OCI-LY7 (cell line): ENCODE data around the gene SEMA5A. TPM values are rescaled to one million over a fixed set of nuclear protein-coding genes. Genes with fewer than 3 reads are reported as not detected.

Experiments
- BruUV-seq: library from RNA; stranded (reverse); fragments of 400-500 nt; replicated peaks from 2 replicates; lab custom pipeline; 2021; lab: Mats Ljungman, UMichigan
- CTCF ChIA-PET: fragments of 300-600 bp; sonication (Branson Sonifier 250); formaldehyde crosslinking; loops from one replicate; lab custom pipeline; 2022; ENCODE audit warnings: antibody characterized with exemption; ENCODE audit not compliant: unreplicated experiment; lab: Charles Lee
- POLR2A ChIA-PET: fragments of 300-600 bp; sonication (Branson Sonifier 250); formaldehyde crosslinking; loops from one replicate; lab custom pipeline; 2022; ENCODE audit warnings: antibody characterized with exemption; lab: Charles Lee
- DNase-seq: peaks from one replicate; pipeline ENCODE4 v3.0.0-alpha.2; 2015; ENCODE audit warnings: low spot score
- H2AFZ ChIP-seq: fragments of 200-600 bp; sonication (generic), shearing (Covaris generic); 2 replicates; pipeline ENCODE4 v1.6.1; 2014; ENCODE audit warnings: mild to moderate bottlenecking, antibody characterized with exemption, low read length, moderate library complexity
- H3K27ac ChIP-seq: fragments of 200-600 bp; sonication (generic); 2 replicates; pipeline ENCODE4 v1.5.1; 2014; ENCODE audit warnings: mixed run types, low read depth, mild to moderate bottlenecking, moderate library complexity, low read length, inconsistent platforms; ENCODE audit not compliant: poor library complexity, severe bottlenecking
- H3K36me3 ChIP-seq: fragments of 200-600 bp; sonication (generic); 2 replicates; pipeline ENCODE4 v1.6.1; 2014; ENCODE audit warnings: mild to moderate bottlenecking, antibody characterized with exemption, low read length, moderate library complexity, mixed read lengths; ENCODE audit not compliant: insufficient read depth
- H3K4me1 ChIP-seq: fragments of 200-600 bp; sonication (generic); 2 replicates; pipeline ENCODE4 v1.5.1; 2014; ENCODE audit warnings: mild to moderate bottlenecking, low read length; ENCODE audit not compliant: insufficient read depth, poor library complexity, severe bottlenecking
- H3K4me2 ChIP-seq: fragments of 200-600 bp; sonication (generic); 2 replicates; pipeline ENCODE4 v1.6.1; 2014; ENCODE audit warnings: mild to moderate bottlenecking, low read length
- H3K4me3 ChIP-seq: fragments of 200-600 bp; sonication (generic); 2 replicates; pipeline ENCODE4 v1.5.1; 2014; ENCODE audit warnings: mild to moderate bottlenecking, low read depth, low read length; ENCODE audit not compliant: poor library complexity, severe bottlenecking
- H3K79me2 ChIP-seq: fragments of 200-600 bp; sonication (generic); 2 replicates; pipeline ENCODE4 v1.6.1; 2016; ENCODE audit warnings: low read depth, mild to moderate bottlenecking, low read length, moderate library complexity, mixed read lengths; ENCODE audit not compliant: insufficient read depth
- H3K9me2 ChIP-seq: fragments of 200-600 bp; sonication (generic); 2 replicates; pipeline ENCODE4 v1.6.1; 2016; ENCODE audit warnings: mild to moderate bottlenecking, low read length, mixed read lengths; ENCODE audit not compliant: insufficient read depth
- H3K9me3 ChIP-seq: fragments of 200-600 bp; sonication (generic); 2 replicates; pipeline ENCODE4 v1.6.1; 2014; ENCODE audit warnings: mild to moderate bottlenecking, mixed run types, low read length, mixed read lengths
- H4K20me1 ChIP-seq: fragments of 200-600 bp; sonication (generic); 2 replicates; pipeline ENCODE4 v1.6.1; 2014; ENCODE audit warnings: mild to moderate bottlenecking, antibody characterized with exemption, low read length, moderate library complexity, mixed read lengths; ENCODE audit not compliant: insufficient read depth
- CTCF ChIP-seq: fragments of 200-600 bp; sonication (generic); conservative IDR thresholded peaks from 2 replicates; pipeline ENCODE4 v1.5.1; 2014; ENCODE audit warnings: mild to moderate bottlenecking, antibody characterized with exemption, low read length, moderate library complexity, mixed read lengths
- EZH2phosphoT487 ChIP-seq: fragments of 200-600 bp; sonication (generic); IDR thresholded peaks from 2 replicates; pipeline ENCODE4 v1.6.1; 2018; ENCODE audit warnings: low read depth, borderline replicate concordance, mild to moderate bottlenecking, mixed run types, antibody characterized with exemption, low read length, moderate library complexity, mixed read lengths
- intact Hi-C: fragments of 100-400 bp; cut with micrococcal nuclease; formaldehyde crosslinking; loops from one replicate; pipeline ENCODE4 v1.10.0; 2022; ENCODE audit not compliant: unreplicated experiment
- total RNA-seq, 2 experiments: library from RNA; depleted of rRNA in 1 of 2; stranded (reverse); fragments of >200 nt in 1 of 2; shearing (Covaris generic) in 1 of 2; gene quantifications; 2 replicates each; pipeline ENCODE4 v1.2.3, GENCODE V29; 2014 to 2022

The SEMA5A gene
- total RNA-seq, 2 experiments from 2014 or later: not detected

GRCh38 chr5:9239626-9240025 lies 306.2 kb downstream of the SEMA5A start:
- Histone ChIP-seq H3K27ac (no peak overlapping the region), H3K4me2 (no peak overlapping the region), H3K9me3 (no peaks in the 10 kb centered on the region), H2AFZ (no peak overlapping the region), H3K9me2 (no peaks in the 10 kb centered on the region), H3K36me3 (no peaks in the 10 kb centered on the region), H3K4me1 (no peaks in the 10 kb centered on the region), H3K79me2 (no peaks in the 10 kb centered on the region), H3K4me3 (no peak overlapping the region), H4K20me1 (no peaks in the 10 kb centered on the region)
- ChIA-PET POLR2A (no interaction called here), CTCF (no interaction called here)
- no peak for DNase-seq
- BruUV-seq: no TSS peak
- TF ChIP-seq EZH2phosphoT487: no peak
- TF ChIP-seq CTCF: no peak
- intact Hi-C loops: no loop called here

- no peak for DNase-seq
- Histone ChIP-seq H3K4me3 (no peak overlapping the region), H3K79me2 (no peaks in the 10 kb centered on the region), H3K4me1 (no peaks in the 10 kb centered on the region), H4K20me1 (no peaks in the 10 kb centered on the region), H3K36me3 (no peaks in the 10 kb centered on the region), H3K9me2 (no peaks in the 10 kb centered on the region), H2AFZ (no peak overlapping the region), H3K9me3 (no peaks in the 10 kb centered on the region), H3K27ac (no peak overlapping the region), H3K4me2 (no peak overlapping the region)
- BruUV-seq: no TSS peak
- intact Hi-C loops: no loop called here
- POLR2A ChIA-PET: no interaction called here
- TF ChIP-seq CTCF (no peak), EZH2phosphoT487 (no peak)
- CTCF ChIA-PET: no interaction called here
These were observed 306.8 kb downstream of the SEMA5A start for GRCh38 chr5:9239071-9239470.

GRCh38 chr5:9233712-9234111 lies 312.2 kb downstream of the SEMA5A start:
- no peaks in the 10 kb centered on the region for H3K4me1 ChIP-seq
- H3K27ac ChIP-seq: no peak overlapping the region
- ChIA-PET POLR2A (interaction anchor here (0.7 kb wide), 2 partner anchors 16 to 128 kb away, joined by 3 to 4 read pairs; no protein-coding TSS in a partner anchor), CTCF (no interaction called here)
- H3K4me2 ChIP-seq: no peak overlapping the region
- H3K9me3 ChIP-seq: no peaks in the 10 kb centered on the region
- no peaks in the 10 kb centered on the region for H3K79me2 ChIP-seq
- H4K20me1 ChIP-seq: no peaks in the 10 kb centered on the region
- TF ChIP-seq CTCF (no peak), EZH2phosphoT487 (no peak)
- H3K36me3 ChIP-seq: no peaks in the 10 kb centered on the region
- DNase-seq: no peak
- H3K9me2 ChIP-seq: no peaks in the 10 kb centered on the region
- BruUV-seq: no TSS peak
- no peak overlapping the region for H3K4me3 ChIP-seq
- intact Hi-C loops: no loop called here
- H2AFZ ChIP-seq: no peak overlapping the region
